SJSA1 (cell line): Measurements from ENCODE around the gene PPP5C. TPM values are rescaled to one million over a fixed set of nuclear protein-coding genes. Genes with fewer than 3 reads are reported as not detected.
"Not testable (repeated sequence)": the region's sequence is repeated elsewhere in the genome, so short reads cannot be mapped to it uniquely, and the experiment has no call there.

ENCODE experiments used
- DNase-seq, 2 experiments: peaks; one replicate each; pipeline ENCODE4 v3.0.0-alpha.2; 2015 to 2020; ENCODE audit warnings: low spot score in 2 of 2, low read depth in 1 of 2
- H3K27ac ChIP-seq: fragments of 250-450 bp; sonication (Bioruptor Pico); 2 replicates; pipeline ENCODE4 v1.5.1; 2020; ENCODE audit warnings: mild to moderate bottlenecking, moderate library complexity
- H3K27me3 ChIP-seq: fragments of 250-450 bp; sonication (Bioruptor Pico); replicated peaks from 2 replicates; pipeline ENCODE4 v1.5.1; 2020; ENCODE audit warnings: mild to moderate bottlenecking, moderate library complexity
- H3K36me3 ChIP-seq: fragments of 250-450 bp; sonication (Bioruptor Pico); 2 replicates; pipeline ENCODE4 v1.5.1; 2020; ENCODE audit warnings: mild to moderate bottlenecking
- H3K4me1 ChIP-seq: fragments of 250-450 bp; sonication (Bioruptor Pico); replicated peaks from 2 replicates; pipeline ENCODE4 v1.6.1; 2021; ENCODE audit warnings: mild to moderate bottlenecking
- H3K4me3 ChIP-seq: fragments of 250-450 bp; sonication (Bioruptor Pico); 2 replicates; pipeline ENCODE4 v1.5.1; 2020; ENCODE audit warnings: mild to moderate bottlenecking
- H3K9me3 ChIP-seq: fragments of 250-450 bp; sonication (Bioruptor Pico); replicated peaks from 2 replicates; pipeline ENCODE4 v1.5.1; 2020; ENCODE audit warnings: mild to moderate bottlenecking
- total RNA-seq: library from RNA; depleted of rRNA; stranded (reverse); fragments of >200 nt; shearing (Covaris generic); gene quantifications from 2 replicates; pipeline ENCODE4 v1.2.3, GENCODE V29; 2014

PPP5C gene
- total RNA-seq, 1 experiment from 2014 or later, result 79.9 TPM

DNA sequence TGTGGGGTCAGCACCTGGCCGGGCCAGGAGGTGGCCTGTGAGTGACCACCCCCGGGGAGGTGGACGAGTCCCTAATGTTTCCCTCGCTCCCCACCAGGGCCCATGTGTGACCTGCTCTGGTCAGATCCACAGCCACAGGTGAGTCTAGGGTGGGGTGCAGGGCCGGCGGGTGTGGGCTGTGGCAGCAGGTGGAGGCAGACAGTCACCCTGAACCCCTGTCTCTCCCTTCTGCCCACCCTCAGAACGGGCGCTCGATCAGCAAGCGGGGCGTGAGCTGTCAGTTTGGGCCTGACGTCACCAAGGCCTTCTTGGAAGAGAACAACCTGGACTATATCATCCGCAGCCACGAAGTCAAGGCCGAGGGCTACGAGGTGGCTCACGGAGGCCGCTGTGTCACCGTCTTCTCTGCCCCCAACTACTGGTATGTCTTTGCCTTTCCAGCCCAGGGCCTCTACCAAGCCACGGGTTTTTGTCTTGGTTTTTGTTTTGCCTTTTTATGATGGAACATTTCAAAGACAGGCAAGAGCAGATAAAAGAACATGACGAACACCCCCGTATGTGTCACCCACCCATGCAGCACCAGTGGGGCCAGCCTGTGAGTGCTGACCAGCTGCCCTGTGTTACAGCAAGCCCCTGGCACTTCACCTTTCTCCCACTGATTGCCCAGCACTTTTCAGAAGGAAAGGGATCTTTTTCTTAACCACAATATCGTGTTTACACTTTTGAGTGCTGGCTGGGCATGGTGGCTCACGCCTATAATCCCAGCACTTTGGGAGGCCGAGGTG lies 41.6 kb downstream of the PPP5C start:
- Histone ChIP-seq H3K9me3 (peaks cover 6% of the 10 kb centered on the region; the same call in 1 of the 2 replicates), H3K27me3 (no peaks in the 10 kb centered on the region), H3K4me1 (peaks cover 41% of the 10 kb centered on the region), H3K27ac (no peak overlapping the region), H3K36me3 (peaks cover 83% of the 10 kb centered on the region), H3K4me3 (no peak overlapping the region)
- no peak for DNase-seq

DNA sequence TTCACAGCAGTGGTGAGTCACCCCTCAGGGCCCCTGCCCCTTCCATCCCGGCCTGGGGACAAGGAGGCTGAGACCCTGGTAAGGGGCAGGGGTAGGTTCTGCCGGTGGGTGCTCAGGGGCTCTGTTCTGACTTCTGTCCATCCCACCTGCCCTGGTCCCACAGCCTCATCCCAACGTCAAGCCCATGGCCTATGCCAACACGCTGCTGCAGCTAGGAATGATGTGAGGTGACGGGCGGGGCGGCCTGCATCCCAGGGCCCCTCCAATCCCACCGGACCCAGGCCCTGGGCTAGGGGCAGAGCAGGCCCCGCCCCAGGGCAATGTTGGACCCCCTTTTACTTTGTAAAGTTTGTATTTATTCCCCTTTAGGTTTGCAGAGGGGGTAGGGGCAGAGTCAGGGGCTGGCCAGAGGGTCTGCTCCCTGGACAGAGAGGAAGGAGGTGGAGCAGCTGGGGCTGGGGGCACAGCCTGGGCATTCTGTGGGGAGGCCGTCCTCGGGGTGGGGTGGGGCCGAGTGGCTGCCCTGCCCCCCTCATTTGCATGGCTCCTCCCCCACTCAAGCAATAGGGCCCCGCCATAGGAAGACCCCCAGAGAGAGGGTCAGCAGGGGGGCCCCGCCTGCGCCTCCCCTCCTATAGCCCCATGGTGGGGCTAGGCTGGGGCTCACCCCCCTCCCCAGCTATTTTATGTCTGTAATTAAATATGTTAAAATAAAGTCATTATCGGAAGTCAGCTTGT lies 43.4 kb downstream of the PPP5C start:
- DNase-seq, result no peak
- no peaks in the 10 kb centered on the region for H3K27me3 ChIP-seq
- H3K36me3 ChIP-seq, result peaks cover 77% of the 10 kb centered on the region
- H3K4me1 ChIP-seq, result peaks cover 57% of the 10 kb centered on the region
- peak overlapping the region; percentile 82 for H3K27ac ChIP-seq
- peak overlapping the region; percentile 25; the same call in 1 of the 2 replicates for H3K4me3 ChIP-seq
- peaks cover 6% of the 10 kb centered on the region; the same call in 1 of the 2 replicates for H3K9me3 ChIP-seq

DNA sequence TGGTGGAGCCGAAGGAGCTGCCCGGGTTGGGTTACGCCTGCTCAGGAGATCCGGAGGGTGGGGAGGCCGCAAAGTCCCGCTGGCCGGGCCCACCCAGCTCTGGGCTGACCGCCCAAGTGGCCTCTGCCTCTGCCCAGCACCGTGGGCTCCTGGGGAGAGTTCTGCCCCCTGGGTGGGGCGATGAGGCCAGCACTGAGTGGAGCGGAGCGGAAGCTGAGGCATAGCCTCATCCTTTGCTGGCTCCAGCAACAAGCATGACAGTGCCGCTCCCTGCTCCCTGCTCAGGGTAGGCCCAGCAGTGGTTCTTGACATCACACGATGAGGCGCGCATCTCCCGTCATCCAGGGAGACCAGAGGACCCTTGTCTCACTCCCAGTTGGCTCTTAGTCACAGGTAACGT lies 44.0 kb downstream of the PPP5C start:
- peaks cover 60% of the 10 kb centered on the region for H3K4me1 ChIP-seq
- DNase-seq, result peak; percentile 93 to 96
- peak overlapping the region; percentile 82 for H3K27ac ChIP-seq
- peak overlapping the region; percentile 25 for H3K4me3 ChIP-seq
- H3K9me3 ChIP-seq, result peaks cover 6% of the 10 kb centered on the region; the same call in 1 of the 2 replicates
- H3K27me3 ChIP-seq, result no peaks in the 10 kb centered on the region
- H3K36me3 ChIP-seq, result peaks cover 74% of the 10 kb centered on the region

DNA sequence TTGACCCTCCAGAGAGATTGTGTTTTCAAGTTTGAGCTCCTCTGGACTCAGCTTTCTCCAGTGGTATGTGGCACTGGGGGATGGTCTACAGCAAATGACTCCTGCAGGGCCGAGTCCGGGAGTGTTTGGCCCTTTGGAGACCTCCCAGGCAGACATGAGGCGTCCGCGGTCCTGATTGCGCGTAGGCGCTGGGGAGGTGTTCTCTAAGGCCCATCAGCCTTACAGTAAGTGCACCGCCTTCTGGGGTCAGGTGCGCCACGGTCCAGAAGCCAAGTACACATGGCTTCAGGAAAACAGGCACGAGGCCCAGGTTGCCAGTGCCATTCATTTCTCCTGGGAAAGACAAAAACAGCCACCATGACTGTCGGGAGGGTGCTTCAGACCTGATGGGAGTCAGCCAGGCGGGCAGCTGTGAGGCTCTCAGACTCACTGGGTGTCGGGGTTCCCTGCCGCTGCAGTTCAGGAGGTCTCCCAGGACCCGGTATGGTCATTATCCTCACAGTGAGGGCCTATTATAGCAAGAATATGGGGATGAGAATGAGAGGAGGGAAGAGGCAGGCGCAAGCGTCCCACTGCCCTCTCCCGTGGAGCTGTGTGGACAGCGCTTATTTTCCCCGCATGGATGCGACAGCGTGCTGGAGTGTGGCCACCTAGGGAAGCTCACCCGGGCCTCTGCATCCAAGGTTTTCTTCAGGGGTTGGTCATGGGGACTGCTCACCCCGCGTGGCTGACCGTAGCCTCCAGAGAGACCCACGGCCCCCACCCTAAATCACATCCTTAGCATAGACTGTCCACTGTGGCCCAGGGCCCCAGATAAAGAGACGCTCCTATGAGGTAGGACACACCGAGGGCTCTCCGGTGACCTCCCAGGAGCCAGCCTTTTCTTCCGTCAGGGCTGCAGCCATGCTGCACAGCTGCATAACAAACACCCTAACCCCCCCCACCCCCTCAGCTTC lies 44.7 kb downstream of the PPP5C start:
- Histone ChIP-seq H3K27ac (peak overlapping the region; percentile 82), H3K4me1 (peaks cover 62% of the 10 kb centered on the region), H3K4me3 (peak overlapping the region; percentile 25), H3K9me3 (peaks cover 6% of the 10 kb centered on the region; the same call in 1 of the 2 replicates), H3K36me3 (peaks cover 67% of the 10 kb centered on the region), H3K27me3 (no peaks in the 10 kb centered on the region)
- DNase-seq, result peak in 1 of 2 experiments; percentile 87

DNA sequence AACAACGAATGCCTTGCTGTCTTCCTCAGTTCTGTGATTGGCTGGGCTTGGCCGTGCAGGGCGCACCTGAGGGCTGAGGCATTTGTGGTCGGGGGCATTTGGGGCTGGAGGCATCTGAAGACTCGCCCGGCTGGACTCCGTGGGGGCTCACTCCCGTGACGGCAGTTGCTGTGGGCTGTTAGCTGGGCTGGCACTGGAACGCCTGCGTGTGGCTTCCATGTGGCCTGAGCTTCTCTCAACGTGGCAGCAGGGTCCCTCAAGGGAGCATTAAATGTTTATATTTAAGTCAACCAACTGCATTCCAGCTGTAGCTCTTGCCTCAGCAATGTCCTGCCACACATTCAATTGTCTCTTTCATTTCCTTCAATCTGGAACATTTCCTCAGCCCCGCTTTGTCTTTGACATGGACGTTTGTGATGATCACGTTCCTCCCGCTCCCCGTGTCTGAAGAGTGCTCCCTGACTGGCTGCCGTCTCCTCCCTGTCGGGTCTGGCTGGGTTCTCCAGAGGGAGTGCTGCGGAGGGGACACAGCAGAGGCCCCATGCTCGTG lies 45.4 kb downstream of the PPP5C start:
- peaks cover 59% of the 10 kb centered on the region for H3K36me3 ChIP-seq
- peaks cover 62% of the 10 kb centered on the region for H3K4me1 ChIP-seq
- peaks cover 6% of the 10 kb centered on the region; the same call in 1 of the 2 replicates for H3K9me3 ChIP-seq
- H3K27ac ChIP-seq, result peak overlapping the region; percentile 82
- H3K27me3 ChIP-seq, result no peaks in the 10 kb centered on the region
- DNase-seq, result peak; percentile 75 to 88
- peak overlapping the region; percentile 25 for H3K4me3 ChIP-seq

DNA sequence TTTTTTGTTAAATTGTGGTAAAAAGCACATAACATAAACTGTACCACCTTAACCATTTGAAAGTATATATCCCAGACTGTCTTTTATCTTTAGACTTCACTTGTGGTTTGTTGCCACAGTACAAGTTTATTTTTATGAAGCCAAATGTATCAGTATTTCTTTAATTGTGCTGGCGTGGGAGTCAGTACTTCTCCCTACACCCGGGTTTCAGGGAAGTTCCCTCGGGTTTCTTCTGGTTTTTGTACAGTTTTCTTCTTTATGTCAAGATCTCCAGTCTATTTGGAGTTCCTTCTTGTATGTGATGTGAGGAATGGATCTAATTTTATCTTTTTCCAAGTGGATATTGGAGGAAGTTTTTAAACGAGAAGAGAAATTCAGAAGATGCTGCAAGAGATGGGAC lies 46.0 kb downstream of the PPP5C start:
- no peak for DNase-seq
- Histone ChIP-seq H3K36me3 (peaks cover 54% of the 10 kb centered on the region), H3K4me1 (peaks cover 62% of the 10 kb centered on the region), H3K4me3 (no peak overlapping the region; the same call in 1 of the 2 replicates), H3K9me3 (peaks cover 6% of the 10 kb centered on the region; the same call in 1 of the 2 replicates), H3K27ac (peak overlapping the region; percentile 82), H3K27me3 (no peaks in the 10 kb centered on the region)

DNA sequence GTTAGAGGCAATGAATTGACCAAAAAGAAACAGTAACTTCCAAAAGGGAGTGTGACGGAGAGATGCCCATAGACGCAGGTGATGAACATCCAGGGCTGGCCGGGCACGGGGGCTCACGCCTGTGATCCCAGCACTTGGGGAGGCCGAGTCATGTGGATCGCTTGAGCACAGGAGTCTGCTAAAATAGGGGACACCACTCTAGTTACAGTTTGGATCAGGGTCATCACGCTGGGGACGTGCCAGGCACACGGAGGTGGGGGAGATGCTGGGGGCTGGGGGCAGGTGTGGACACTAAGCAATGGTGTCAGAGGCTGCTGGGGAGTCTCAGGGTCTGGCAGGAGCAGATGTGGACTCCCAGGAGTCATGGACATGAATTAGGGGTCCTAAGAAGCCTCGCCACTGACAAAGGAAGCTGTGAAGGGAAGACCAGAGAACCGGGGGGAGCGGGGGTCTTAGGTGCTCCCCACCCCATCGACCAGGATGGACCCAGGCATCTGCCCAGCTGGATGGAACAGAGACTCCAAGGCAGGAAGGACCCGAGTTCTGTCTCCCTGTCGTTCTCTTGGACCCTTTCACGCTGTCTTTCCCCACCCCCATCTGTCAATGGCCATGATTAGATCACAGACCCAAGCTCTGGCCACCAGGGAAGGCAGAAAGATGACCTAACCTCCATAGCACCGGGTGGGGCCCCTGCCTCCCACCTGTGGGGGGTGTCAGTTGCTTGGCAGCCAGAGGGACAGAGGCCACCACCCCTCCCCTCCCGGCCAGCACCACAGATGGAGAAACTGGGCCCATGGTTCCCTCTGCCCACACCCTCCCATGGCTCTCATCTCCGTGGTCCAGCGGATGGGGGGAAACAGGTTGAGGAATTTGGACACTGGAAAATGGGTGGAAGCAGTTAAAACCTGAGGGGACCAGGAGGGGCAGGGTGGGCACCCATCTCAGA lies 46.8 kb downstream of the PPP5C start:
- Histone ChIP-seq H3K4me3 (no peak overlapping the region), H3K27ac (peak overlapping the region; percentile 82)

DNA sequence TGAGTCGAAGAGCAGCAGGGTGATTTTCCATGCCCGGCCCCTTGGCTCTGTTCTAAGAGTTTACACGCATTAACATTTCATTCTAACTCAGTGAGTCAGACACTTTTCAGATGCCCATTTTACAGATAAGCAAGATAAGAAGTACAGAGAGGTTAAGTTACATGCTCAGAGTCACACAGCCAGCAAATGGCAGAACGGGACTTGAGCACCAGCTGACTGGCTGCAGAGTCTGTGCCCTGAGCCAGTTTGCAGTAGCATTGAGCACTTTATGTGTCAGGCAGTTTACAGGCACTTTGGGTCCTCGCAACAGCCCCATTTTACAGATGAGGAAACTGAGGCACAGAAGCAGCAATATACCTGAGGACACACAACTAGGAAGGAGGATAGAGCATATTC lies 47.5 kb downstream of the PPP5C start:
- Histone ChIP-seq H3K27ac (0 out of 2 replicates have a peak overlapping the region, but pooled peaks have one; percentile 30), H3K4me3 (no peak overlapping the region), H3K36me3 (peaks cover 38% of the 10 kb centered on the region), H3K27me3 (peaks cover 4% of the 10 kb centered on the region; the same call in 1 of the 2 replicates), H3K4me1 (peaks cover 62% of the 10 kb centered on the region), H3K9me3 (peaks cover 6% of the 10 kb centered on the region; the same call in 1 of the 2 replicates)
- no peak for DNase-seq

More for the DNA sequence above, 46.8 kb downstream of the PPP5C start:
- H3K36me3 ChIP-seq, result peaks cover 45% of the 10 kb centered on the region
- H3K27me3 ChIP-seq, result peaks cover 2% of the 10 kb centered on the region; the same call in 1 of the 2 replicates
- DNase-seq, result no peak
- H3K4me1 ChIP-seq, result peaks cover 62% of the 10 kb centered on the region
- H3K9me3 ChIP-seq, result peaks cover 6% of the 10 kb centered on the region; the same call in 1 of the 2 replicates

DNA sequence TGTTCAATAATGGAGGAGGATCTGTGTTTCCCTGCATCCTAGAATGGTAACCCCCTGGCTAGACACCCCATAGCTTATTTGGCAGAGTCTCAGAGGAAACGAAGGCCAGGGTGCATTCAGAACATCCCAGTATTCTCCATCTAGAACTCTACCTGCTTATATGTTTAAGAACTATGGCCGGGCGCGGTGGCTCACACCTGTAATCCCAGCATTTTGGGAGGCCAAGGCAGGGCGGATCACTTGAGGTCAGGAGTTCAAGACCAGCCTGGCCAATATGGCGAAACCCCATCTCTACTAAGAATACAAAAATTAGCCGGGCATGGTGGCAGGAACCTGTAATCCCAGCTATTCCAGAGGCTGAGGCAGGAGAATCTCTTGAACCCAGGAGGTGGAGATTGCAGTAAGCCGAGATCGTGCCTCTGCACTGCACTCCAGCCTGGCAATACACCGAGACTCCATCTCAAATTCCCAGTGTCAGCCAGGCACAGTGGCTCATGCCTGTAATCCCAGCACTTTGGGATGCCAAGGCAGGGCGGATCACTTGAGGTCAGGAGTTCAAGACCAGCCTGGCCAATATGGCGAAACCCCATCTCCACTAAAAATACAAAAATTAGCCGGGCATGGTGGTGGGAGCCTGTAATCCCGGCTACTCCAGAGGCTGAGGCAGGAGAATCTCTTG lies 51.1 kb downstream of the PPP5C start:
- not testable (repeated sequence) for H3K4me3 ChIP-seq, H3K27ac ChIP-seq, DNase-seq, H3K27me3 ChIP-seq, H3K9me3 ChIP-seq
- Histone ChIP-seq H3K36me3 (peaks cover 17% of the 10 kb centered on the region), H3K4me1 (peaks cover 32% of the 10 kb centered on the region)

DNA sequence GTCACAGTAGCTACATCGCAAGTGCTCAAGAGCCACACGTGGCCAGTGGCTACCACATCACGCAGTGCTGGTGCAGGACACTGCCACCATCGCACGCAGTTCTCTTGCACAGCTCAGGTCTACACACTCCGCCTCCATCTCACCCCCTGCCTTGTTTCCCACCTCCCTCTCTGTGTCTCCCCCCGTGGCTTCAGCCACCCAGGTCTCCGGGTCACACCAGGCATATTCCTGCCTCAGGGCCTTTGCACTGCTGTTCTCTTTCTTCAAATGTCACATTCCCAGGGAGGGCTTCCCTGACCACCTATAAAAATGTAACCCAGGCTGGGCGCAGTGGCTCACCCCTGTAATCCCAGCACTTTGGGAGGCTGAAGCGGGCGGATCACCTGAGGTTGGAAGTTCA lies 55.8 kb downstream of the PPP5C start:
- Histone ChIP-seq H3K4me3 (no peak overlapping the region), H3K9me3 (no peaks in the 10 kb centered on the region), H3K27ac (no peak overlapping the region), H3K4me1 (peaks cover 15% of the 10 kb centered on the region), H3K27me3 (peaks cover 4% of the 10 kb centered on the region; the same call in 1 of the 2 replicates), H3K36me3 (no peaks in the 10 kb centered on the region)
- no peak for DNase-seq

DNA sequence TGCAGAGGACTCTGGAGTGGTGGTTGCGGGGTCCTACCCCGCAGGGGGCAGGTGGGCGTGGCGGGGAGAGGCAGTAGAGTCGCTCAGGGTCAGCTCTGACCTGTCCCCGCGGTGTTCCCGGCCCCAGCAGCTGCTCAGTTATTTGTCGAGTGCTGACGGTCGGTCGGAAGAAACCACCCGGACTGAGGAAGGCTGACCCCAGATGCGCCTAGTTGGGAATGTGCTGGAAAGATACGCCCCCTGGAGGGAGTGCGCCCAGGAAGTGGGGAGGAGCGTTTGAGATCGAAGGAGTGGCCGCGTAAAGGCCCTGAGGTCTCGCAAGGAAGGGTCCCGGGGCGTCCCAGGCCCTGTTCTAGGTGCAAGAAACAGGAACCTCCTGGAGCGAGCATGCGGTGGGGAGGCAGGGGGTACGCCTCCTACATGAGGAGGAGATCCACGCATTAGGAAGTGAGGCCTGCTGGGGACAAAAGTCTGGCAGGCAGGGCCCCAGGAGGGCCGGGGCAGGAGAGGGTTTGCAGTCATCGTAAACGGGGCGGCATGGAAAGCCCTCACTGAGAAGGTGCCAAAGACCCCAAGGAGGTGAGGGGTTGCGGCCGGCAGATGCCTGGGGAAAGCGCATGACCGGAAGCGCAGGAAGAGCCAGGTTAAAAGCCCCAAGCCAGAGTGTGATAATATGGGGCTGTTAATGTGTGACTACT lies 57.3 kb downstream of the PPP5C start:
- no peak for DNase-seq
- Histone ChIP-seq H3K9me3 (no peaks in the 10 kb centered on the region), H3K4me3 (no peak overlapping the region), H3K27ac (no peak overlapping the region), H3K27me3 (no peaks in the 10 kb centered on the region), H3K36me3 (no peaks in the 10 kb centered on the region), H3K4me1 (peaks cover 15% of the 10 kb centered on the region)
